Measurements from ENCODE around the gene SNN.

SNN gene

DNA sequence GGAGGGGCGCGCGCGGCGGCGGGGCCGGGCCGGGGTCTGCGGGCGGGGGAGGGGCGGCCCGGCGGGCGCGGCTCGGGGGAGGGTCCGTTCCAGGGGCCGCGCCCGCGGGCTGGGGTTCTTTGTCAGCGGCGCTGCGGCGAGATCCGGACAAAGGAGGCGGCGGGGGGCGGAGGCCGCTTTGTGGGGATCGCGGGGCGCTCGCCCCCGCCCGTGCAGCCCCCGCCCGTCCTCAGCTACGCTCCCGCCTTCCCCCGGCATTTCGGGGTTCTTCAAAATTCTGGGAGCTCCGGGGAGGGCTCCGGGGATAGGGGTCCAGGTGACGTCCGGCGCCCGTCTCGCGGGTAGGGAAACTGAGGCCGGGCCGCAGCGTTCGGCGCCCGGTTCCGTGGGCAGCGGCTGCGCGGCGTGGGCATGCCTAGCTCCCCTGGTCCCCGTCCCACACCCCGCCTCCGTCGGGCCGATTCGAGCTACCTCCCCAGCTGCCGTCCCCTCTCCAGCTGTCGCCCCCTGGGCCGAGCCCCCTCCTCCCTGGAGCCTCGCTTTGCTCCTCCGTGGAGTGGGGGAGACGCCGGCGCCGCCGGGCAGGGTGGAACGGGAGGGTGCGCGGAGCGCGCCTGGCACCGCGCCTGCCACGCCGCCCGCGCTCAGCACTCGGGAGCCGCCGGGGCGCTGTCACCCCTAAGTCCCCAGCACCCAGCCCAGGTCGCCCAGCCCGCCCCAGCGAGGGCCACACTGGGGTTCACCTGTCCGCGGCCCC is 546 bp downstream of the SNN start:
- FAIRE-seq: no peak

DNA sequence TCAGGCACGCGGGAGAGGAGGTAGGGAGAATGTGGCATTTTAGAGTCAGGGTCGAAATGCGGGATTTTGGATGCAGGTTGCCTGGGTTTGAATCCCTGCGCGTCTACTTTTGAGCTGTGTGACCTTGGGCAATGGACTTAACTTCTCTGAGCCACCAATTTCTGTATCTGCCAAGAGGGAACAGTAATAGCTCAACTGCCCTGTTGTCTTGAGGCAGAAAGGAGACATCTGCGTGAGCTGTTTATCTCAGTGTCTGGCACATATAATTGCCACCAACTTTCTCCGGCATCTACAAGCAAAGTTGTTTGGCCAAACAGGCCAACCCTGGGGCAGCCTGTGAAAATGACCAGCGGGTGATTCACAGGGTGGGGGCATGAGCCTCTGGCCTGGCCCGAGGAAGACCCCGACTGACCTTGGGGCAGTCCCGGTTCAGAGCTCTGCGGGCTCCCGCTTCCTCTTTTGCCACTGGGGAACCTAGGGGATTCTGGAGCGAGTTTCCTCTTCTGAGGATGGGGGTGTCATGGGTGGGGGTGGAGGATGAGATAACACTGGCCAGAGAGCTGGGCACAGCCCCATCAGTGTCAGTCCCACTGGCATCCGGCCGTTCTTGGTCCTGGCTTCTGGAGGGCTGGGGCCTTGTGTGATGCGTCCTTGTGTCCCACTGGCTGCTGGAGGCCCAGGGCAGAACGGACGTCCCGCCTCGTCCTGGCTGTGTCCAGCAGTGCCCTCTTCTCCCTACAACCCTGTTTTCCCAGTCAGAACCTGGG is 1.3 kb downstream of the SNN start:
- no peak for FAIRE-seq

DNA sequence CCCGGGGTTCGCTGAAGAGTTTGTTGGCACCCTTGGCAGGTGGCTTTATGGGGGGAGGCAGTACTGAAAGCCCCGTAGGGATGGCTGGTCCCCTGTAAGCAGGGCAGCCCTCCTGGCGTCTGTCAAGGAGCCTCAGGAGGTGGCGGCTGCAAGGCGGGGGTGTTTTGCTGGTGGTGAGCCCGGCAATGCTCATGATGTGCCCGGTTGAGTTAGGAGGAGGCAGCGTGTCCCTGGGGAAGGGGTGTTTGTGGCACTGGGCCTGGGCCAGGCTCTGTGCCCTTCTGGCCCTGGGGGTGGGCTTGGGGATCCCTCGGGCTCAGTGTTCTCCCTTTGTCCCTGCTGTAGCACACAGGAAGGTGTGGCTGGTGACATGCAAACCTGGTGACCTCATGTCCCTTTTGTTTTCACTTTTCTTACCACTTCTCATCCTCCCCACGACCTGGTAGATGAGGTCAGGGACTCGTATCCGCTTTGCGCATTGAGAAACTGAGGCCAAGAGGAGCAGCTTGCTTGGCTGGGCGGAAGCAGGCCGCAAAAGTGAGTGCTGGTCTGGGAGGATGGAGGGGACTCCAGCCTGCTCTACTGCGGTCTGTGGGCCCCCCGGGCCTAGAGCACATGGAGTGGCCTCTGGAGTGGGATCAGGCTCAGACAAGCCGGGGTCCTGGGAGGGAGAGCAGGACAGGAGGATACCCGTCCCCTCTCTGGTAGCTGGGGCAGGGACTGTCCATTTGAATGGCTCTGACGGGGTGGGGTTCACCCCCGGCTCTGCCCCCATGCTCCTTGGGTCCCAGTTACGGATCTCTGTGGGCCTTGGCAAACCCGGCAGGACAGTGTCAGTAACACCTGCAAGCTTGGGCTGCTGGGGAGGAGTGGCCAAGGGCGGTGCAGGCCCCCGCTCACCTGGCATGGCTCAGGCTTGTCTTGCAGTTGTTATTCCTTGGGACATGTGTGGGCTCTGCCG is 2.2 kb downstream of the SNN start:
- FAIRE-seq: no peak

DNA sequence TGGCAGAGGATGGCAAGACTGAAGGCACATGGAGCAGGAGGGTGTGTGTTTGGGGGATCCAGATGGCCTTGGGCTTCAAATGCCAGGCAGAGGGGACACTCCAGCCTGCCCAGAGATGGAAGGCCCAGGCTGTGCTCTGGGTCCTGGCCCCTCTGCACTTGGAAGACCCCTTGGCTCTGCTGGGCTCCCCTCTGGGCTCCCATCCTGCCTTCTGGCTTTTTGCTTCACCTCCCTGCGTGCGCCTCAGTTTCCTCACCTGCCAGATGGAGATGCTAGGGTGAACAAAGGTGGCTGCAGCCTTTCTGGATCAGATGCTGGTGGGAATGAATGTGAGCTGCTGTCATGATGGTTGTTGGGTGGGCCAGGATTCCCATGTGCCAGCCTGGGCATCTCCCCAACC is 3.0 kb downstream of the SNN start:
- no peak for FAIRE-seq

DNA sequence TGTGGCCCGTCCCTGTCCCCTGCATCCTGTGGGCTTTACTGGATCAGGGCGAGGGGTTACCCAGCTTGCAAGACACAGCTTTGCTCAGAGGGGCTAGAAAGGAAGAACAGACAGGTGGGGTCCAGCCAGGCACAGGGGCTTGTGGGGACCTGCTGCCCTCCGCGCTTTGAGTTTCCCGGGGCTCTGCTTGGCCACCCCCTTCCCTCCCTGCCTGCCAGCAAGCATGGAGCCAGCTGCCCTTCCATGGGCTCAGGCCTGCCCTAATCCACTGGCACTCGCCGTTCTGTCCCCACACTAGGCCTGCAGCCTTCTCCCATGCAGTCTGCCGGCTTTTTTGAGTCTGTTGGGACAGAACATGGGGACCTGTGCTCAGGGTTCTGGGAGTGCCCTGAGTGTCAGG is 3.4 kb downstream of the SNN start:
- FAIRE-seq: no peak

DNA sequence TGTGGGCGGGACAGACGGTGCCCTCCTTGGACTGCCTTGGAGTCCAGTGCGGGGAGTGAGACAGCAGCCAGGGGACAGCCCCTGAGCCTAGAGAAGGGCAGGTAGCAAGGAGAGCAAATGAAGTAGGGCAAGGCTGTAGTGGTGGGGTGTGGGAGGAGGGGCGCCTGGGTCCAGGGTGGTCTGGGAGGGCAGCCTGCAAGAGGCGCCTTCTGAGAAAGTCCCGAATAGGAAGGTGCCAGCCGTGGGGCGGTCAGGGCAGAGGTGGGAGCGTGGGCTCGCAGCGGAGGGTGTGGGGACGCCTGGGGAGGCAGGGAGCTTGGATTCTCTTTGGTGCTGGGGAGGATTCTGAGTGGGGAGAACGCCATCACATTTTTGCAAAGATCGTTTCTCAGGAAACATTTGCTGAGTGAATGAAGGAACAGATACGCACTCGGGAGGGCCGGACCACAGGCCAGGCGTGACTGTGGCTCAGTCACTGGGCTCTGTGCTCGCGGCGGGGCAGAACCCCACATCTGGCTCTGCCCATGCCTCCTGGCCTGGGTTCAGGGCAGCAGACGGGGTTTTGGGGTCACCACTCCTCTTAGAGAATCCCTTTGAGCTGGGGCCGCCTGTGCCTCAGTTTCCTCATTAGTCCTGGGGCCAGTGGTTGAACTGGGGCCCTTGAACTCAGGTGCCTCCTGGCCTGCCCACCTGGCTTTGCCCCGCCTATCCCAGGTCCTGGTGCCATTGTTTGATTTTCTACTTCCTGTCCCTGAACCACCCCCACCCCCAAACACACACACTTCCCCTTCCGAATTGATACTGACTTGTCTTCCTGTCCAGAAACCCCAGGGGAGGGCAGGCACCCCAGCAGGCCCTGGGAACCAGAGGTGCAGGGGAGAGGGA is 4.2 kb downstream of the SNN start:
- FAIRE-seq: no peak

DNA sequence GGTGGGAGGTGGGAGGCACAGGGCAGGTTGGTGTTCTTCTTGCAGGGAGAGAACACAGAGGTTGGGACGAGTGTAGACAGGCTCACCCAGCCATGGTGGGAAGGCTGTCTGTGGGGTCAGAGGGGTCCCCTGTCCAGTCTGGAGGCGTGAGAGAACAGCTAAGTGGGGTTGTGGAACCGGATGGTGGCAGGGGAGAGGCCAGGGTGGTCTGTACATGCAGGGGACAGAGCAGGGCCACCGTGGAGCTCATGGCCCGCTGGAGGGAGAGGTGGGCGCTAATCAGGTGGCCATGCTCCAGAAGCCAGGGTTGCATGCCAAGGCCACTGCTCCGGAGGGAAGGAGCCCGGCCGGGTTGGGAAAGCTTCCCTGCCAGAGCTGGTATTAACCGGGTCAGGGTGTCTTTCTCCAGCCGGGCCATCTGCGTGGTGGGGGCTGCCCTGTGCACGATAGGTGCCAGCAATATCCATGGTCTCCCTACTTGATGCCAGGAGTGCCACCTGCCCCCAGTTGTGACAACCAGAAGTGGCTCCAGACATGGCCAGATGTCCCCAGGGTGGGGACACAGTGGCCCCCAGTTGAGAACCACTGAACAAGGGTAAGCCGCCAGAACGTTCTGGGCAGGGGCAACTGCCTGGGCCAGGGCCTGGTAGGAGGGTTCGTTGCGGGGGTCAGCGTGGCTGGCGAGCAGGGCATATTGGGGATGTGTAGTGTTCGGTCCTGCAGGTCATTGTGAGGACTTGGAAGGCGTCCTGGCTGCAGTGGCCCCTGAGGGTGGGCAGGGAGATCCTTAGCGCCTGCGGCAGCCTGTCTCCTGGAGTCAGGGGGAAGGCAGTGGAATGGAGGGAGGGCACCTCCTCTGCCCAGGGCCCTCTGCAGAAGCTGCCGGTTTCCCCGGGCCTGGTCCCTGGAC is 5.1 kb downstream of the SNN start:
- no peak for FAIRE-seq

DNA sequence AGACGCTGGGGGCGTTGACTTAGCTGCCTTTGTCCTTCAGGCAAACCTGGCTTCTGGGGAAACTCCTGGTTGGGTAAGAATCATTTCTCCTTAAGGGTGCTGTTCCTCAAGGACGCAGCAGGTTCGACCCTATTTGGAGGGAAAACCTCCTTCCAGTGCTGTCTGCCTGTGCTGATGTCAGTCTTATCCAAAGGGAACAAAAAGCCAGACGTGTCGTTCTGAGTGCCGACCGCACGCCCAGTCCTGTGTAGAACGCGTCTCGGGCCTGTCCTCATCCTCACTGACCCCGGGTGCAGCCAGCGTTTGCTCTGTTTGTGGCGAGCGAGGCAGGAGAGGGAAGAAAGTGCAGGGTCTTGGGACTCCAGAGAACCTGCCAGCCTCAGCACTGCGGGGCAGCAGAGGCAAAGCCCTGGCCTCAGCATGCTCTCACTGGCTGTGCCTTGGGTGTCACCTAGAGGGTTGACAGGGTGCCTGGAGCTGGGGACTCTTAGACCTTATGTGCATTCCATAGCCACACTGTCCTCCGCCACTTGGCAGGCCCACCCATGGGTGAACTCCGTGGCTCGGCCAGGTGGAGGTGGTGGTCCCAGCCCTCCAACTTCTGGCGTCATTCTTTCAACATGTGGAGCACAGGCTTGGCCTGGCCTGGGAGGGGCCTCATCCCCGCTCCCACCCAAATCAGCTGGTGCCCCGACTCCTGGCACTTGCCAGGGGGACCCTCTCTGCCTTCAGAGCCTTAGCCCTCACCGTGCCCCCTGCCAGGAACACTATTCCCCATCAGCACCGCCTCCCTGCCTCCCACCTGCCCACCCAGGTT is 6.0 kb downstream of the SNN start:
- FAIRE-seq: no peak

DNA sequence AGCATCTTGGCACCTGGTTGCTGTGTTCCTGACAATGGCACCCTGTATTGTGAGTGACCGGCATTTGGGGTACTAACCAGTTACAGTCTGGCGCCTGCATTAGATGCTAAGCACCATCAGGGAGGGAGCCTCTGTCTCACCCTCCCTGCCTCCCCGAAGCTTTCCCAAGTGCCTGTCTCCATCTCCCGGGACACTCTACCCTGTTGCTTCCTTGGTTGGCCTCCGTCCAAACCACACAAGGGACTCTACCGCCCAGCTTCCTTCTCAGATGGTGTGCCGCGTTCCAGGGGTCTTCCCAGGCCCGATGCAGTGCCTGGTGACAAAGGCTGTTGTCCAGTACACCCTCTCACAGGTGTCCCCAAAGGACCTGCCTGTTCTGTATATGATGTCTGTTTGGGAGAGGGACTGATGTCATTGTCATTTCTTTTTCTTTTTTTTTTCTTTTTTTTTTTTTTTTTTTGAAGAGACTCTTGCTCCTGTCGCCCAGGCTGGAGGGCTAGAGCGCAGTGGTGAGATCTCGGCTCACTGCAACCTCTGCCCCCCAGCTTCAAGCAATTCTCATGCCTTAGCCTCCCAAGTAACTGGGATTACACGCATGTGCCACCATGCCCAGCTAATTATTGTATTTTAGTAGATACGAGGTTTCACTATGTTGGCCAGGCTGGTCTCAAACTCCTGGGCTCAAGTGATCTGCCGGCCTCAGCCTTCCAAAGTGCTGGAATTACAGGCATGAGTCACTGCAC is 6.7 kb downstream of the SNN start:
- no peak for FAIRE-seq

DNA sequence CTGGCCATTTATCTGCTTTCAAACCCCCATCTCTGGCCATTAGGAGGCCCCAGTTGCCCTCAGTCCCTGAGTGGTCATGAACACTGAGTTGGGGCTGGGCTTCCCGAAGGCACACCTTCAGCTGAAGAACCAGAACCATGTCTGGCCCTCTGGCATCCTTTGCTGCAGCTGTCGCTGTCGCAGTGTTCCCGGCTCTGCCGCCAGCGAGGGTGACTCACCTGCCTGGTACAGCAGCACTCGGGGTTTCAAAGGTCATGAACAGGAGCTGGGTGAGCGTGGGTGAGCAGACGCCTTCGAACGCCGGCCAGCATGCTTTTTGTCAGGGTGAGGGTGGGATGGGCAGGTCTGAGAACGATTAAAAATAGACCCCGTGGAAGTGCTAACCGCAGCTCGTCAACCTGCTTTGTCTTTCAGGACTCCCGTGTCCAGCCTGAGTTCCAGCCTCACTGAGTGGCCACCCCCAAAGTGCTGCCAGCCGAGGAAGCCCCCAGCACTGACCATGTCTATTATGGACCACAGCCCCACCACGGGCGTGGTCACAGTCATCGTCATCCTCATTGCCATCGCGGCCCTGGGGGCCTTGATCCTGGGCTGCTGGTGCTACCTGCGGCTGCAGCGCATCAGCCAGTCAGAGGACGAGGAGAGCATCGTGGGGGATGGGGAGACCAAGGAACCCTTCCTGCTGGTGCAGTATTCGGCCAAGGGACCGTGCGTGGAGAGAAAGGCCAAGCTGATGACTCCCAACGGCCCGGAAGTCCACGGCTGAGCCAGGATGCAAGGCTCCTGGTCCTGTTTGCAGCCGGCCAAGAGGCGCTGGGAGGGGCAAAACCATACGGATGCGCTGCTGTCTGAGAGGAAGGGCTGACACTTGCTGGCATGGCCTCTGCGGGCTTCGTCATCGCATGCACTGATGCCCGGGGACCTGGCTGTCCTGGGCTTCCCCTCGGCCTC is 7.6 kb downstream of the SNN start:
- FAIRE-seq: no peak

DNA sequence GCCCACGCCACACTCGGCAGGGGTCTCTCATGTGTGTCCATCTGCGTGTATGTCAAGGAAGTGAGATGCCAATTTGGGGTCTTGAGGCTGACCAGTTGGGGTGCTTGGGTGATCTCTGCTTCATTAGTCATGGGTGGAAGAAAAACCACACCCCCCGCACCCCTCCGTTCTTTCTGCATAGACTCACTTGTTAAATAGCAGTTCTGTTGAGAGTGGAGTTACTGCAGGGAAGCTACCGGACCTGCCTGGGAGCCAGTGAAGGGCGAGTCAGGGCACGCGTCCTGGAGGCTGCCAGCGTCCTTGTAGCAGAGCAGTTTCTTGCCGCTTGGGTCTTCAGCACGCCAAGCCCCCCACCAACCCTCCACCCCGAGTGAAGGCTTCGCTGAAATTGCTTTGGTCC is 8.5 kb downstream of the SNN start:
- no peak for FAIRE-seq

DNA sequence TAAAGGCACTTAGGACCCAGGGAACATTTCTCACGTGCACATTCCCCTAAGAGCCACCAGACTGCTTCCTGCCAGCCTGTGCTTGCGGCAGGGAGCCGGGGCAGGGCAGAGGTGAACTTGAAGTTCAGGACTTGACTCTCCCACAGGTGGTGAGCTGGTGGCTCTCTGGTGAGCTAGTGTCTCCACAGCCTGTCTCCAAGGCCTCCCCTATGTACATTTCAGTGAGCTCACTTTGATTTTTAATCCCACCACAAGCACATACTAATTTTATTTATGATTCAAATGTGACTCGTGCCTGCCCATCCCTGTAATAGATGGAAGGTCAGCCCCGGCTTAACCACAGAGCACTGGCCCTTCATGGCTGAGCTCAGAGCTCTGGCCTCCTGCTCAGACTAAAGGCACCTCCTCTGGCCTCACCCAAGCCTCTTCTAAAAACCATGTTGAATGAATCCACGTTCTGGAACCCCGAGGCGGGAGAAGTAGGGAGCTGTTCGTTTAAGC is 9.2 kb downstream of the SNN start:
- no peak for FAIRE-seq

DNA sequence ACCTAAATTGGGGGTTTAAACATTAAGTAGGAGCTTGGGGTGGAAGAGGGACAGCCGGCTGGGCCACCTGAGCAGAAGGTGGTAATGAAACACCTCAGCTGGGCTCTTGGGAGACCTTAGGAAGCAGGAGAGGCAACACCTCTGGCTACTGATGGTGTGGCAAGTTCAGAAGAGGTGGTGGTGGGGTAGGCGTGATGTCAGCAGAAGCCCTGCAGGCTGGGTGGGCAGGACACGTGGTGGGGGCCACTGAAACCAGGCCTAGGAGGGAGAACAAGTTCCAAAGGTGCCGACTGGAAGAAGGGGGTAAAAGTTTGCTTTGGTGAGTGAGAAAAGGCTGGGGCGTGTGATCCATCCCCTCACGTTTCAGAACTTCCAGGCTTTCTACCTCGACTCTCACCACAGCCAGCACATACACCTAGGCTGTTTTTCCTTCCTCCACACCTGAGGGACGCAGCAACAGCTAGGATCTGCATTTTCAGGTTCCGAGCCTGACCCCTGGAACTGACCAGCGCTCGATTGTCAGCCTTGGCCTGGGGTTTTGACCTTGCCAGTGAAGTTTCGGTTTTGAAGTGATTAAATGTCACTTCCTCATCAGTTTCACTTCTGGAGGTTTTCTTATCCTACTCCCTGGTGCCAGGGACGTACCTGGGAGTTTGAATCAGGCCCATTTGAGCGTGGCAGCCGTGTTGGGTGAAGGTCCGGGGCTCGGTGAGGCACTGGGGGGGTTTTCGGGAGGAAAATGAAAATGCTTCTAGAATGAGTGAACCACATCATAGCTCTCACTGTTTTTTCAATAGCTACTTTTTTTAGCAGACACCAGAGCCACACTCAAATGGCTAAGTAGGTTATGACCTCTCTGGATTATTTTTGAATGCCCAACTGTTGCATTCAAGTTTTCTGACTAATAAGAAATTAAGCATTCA is 10.0 kb downstream of the SNN start:
- no peak for FAIRE-seq

DNA sequence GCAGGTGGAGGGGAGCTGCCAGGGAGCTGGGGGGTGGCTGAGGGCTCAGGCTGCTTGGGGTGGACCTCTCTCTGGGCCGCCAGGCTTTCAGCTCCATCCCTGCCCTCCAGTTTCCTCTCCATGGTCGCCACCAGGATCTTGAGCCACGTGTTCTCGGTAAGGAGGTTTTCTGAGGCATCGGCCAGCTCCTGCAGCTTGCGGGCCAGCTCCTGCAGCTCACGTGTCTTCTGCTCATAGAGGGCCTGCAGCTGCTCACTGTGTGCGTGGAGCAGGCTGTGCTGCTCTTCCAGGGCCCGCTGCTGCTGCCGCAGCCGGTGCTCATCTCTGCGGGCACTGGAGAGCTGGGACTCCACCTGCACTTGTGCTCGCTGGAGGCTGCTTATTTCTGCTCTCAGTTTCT is 11.0 kb downstream of the SNN start:
- FAIRE-seq: no peak

DNA sequence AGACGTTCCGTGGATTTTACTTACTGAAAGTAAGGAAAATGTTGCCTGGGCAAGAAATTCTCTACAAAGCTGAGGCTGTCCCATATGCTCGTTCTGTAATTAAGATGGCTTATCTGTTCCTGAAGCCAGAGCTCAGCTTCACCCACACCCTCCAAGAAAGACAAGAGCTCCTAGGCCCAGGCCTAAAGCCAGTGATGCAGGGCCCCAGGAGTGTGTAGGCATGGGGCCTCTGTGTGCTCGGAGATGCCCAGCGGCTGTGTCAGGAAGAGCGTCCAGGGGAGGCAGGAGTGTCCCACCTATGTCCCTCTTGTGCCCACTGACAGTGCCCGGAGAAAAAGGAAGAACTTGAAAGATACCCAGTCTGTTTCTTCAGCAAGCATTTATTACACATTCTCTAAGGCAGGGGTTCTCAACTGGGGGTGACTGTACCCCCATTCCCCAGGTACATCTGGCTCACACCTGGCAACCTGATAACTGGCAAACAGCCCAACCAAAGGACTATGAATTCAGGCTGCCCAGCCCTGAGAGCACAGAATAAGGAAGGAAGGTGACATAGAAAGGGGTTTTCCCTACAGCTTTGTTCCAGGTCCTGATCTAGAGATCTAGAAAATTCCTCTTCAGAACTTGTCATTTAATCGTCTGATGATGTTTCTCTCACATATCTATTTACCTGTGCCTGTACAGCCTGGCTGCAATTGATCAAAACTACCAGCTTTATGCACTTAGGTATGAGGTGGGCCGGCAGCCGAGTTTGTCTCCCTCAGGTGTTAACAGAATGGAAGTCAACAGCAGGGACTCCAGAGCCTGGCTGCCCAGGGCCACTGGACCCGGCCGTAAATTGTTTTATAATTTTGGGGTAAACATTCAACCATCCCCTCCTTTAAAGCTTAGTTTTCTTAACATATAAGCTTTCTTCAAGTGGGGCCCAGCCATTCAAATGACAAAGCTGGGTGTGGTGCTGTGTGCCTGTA is 12.0 kb downstream of the SNN start:
- FAIRE-seq: no peak

DNA sequence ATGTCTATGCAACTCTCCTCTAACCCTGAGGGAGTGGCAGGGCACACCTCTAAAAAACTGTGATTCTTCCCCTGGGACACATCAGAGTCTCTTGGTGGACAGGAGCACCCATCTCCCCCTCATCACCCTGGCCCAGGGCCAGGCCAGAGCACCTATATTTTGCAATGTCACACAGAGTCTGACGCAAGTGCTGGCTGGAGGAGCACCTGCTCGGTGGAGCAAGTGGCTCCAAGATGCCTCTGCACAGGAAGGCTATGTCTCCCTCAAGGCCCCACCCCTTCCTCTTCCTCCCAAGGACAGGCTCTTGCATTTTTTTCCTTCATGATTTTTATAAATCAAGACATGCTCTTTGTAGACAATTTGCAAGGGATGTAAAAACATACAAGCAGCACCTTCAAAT is 13.3 kb downstream of the SNN start:
- FAIRE-seq: no peak

Data from colon (tissue), 2 donors.